Breast epithelium (tissue), 4 donors: ENCODE data around the gene ZSWIM2. TPM values are rescaled to one million over a fixed set of nuclear protein-coding genes. Genes with fewer than 3 reads are reported as not detected.
"Not testable (repeated sequence)": the region's sequence is repeated elsewhere in the genome, so short reads cannot be mapped to it uniquely, and the experiment has no call there.

Experiments
- DNase-seq, 2 donors: peaks; one replicate each; pipeline ENCODE4 v3.0.0-alpha.2; 2019; ENCODE audit warnings: low spot score in 2 of 2
- H3K27ac ChIP-seq, 2 donors: fragments of 200-600 bp; sonication (generic) in 1 of 2; one replicate each; pipeline ENCODE4 v1.5.1; 2016 to 2019; ENCODE audit warnings: mild to moderate bottlenecking in 1 of 2
- H3K27me3 ChIP-seq, 2 donors: fragments of 200-600 bp; sonication (generic) in 1 of 2; one replicate each; pipeline versions ENCODE4 v1.5.1 to v1.6.0; 2017 to 2019; ENCODE audit warnings: control low read depth in 1 of 2, mild to moderate bottlenecking in 1 of 2
- H3K36me3 ChIP-seq: fragments of 200-600 bp; one replicate; pipeline ENCODE4 v1.5.1; 2019
- H3K4me1 ChIP-seq, 2 donors: fragments of 200-600 bp; sonication (generic); one replicate each; pipeline ENCODE4 v1.5.1; 2016 to 2019; ENCODE audit warnings: control low read depth in 1 of 2
- H3K4me3 ChIP-seq, 3 donors: fragments of 200-600 bp; sonication (generic); 1 replicate in 2 of 3; 2 replicates in 1 of 3; pipeline ENCODE4 v1.5.1; 2016 to 2019; ENCODE audit warnings: mild to moderate bottlenecking in 3 of 3, moderate library complexity in 2 of 3
- H3K9me3 ChIP-seq, 2 donors: fragments of 200-600 bp; sonication (generic) in 1 of 2; one replicate each; pipeline ENCODE4 v1.5.1; 2016 to 2019; ENCODE audit warnings: control low read depth in 1 of 2
- POLR2A ChIP-seq: fragments of 450-650 bp; IDR thresholded peaks from one replicate; pipeline ENCODE4 v1.6.1; 2016; ENCODE audit warnings: antibody characterized with exemption, mild to moderate bottlenecking, moderate library complexity
- POLR2AphosphoS5 ChIP-seq, 3 donors: sonication (generic); formaldehyde crosslinking; IDR thresholded peaks; one replicate each; pipeline ENCODE4 v1.6.1; 2017; ENCODE audit warnings: antibody characterized with exemption in 3 of 3
- intact Hi-C: fragments of 100-400 bp; cut with DNase I; formaldehyde crosslinking; loops from one replicate; pipeline ENCODE4 v1.15.1; 2023; ENCODE audit warnings: low total_unique reads
- total RNA-seq, 3 donors: library from RNA; depleted of rRNA; stranded (reverse); fragments of >200 nt; gene quantifications; one replicate each; pipeline ENCODE4 v1.1.0, GENCODE V29; 2016
- TF ChIP-seq, protein P1 (sequence below), 3 donors: fragments of 450-650 bp; IDR thresholded peaks; one replicate each; pipeline ENCODE4 v1.5.1; 2016 to 2017; ENCODE audit warnings: antibody characterized with exemption in 3 of 3, mild to moderate bottlenecking in 3 of 3, moderate library complexity in 3 of 3

ZSWIM2 gene
- total RNA-seq, 3 donors from 2014 or later, result 0.32 TPM; not detected in 2

DNA sequence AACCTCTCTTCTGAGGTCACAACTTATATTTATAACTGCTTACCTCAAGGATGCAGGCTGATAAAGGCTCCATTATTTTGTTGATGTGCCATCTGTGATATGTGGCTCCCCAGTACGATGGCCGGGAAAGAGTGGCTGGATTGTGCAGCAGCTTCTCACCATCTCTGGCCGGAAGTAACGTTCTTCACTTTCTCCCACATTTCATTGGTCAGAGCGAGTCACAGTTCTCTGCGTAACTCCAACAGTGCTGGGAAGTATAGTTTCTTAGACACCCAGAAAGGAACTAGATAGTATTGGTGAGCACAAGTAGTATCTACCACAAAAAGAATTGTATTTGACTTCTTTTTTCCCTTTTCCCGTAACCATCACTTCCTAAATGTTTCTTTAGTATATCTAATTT lies 28.7 kb downstream of the ZSWIM2 start:
- Histone ChIP-seq H3K4me1 (no peaks in the 10 kb centered on the region), H3K9me3 (peaks cover 0 to 10% of the 10 kb centered on the region in 2 donors), H3K4me3 (no peak overlapping the region), H3K27ac (no peak overlapping the region), H3K36me3 (no peaks in the 10 kb centered on the region), H3K27me3 (no peaks in the 10 kb centered on the region)
- intact Hi-C loops, result no loop called here
- DNase-seq, result no peak
- TF ChIP-seq POLR2A, result no peak
- TF ChIP-seq, protein P1, sequence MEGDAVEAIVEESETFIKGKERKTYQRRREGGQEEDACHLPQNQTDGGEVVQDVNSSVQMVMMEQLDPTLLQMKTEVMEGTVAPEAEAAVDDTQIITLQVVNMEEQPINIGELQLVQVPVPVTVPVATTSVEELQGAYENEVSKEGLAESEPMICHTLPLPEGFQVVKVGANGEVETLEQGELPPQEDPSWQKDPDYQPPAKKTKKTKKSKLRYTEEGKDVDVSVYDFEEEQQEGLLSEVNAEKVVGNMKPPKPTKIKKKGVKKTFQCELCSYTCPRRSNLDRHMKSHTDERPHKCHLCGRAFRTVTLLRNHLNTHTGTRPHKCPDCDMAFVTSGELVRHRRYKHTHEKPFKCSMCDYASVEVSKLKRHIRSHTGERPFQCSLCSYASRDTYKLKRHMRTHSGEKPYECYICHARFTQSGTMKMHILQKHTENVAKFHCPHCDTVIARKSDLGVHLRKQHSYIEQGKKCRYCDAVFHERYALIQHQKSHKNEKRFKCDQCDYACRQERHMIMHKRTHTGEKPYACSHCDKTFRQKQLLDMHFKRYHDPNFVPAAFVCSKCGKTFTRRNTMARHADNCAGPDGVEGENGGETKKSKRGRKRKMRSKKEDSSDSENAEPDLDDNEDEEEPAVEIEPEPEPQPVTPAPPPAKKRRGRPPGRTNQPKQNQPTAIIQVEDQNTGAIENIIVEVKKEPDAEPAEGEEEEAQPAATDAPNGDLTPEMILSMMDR (IDR thresholded peaks at IDR 0.05), result no peak
- TF ChIP-seq POLR2AphosphoS5 (IDR thresholded peaks at IDR 0.05), result no peak

- H3K4me3 ChIP-seq, H3K36me3 ChIP-seq, H3K9me3 ChIP-seq, H3K27ac ChIP-seq, H3K27me3 ChIP-seq, intact Hi-C loops, H3K4me1 ChIP-seq, DNase-seq: not testable (repeated sequence)
Measured at GRCh38 chr2:186811760-186812159, 37.2 kb downstream of the ZSWIM2 start.

- intact Hi-C loops, result loop anchor here (5.0 kb wide), 1 partner anchor 454 kb away; no protein-coding TSS in a partner anchor
- H3K4me1 ChIP-seq, result no peaks in the 10 kb centered on the region
- TF ChIP-seq POLR2AphosphoS5 (IDR thresholded peaks at IDR 0.05), result no peak
- TF ChIP-seq, protein P1 (IDR thresholded peaks at IDR 0.05), result no peak
- no peak for TF ChIP-seq POLR2A
Measured at GRCh38 chr2:186806591-186806990, 42.4 kb downstream of the ZSWIM2 start.

GRCh38 chr2:186798604-186799003 lies 50.4 kb downstream of the ZSWIM2 start:
- DNase-seq, H3K9me3 ChIP-seq, H3K27ac ChIP-seq, H3K27me3 ChIP-seq, H3K36me3 ChIP-seq, H3K4me3 ChIP-seq, H3K4me1 ChIP-seq: not testable (repeated sequence)
- intact Hi-C loops, result loop anchor here (5.0 kb wide), 1 partner anchor 1109 kb away; no protein-coding TSS in a partner anchor

More at GRCh38 chr2:186806591-186806990, 42.4 kb downstream of the ZSWIM2 start:
- H3K27me3 ChIP-seq, result no peaks in the 10 kb centered on the region
- DNase-seq, result no peak
- no peak overlapping the region for H3K27ac ChIP-seq
- H3K4me3 ChIP-seq, result no peak overlapping the region
- peaks cover 0 to 5% of the 10 kb centered on the region in 2 donors for H3K9me3 ChIP-seq
- no peaks in the 10 kb centered on the region for H3K36me3 ChIP-seq

- intact Hi-C loops, result no loop called here
- Histone ChIP-seq H3K36me3 (no peaks in the 10 kb centered on the region), H3K4me3 (no peak overlapping the region), H3K27me3 (no peaks in the 10 kb centered on the region), H3K9me3 (peaks cover 0 to 22% of the 10 kb centered on the region in 2 donors), H3K27ac (no peak overlapping the region), H3K4me1 (no peaks in the 10 kb centered on the region)
- TF ChIP-seq, protein P1 (IDR thresholded peaks at IDR 0.05), result no peak
- TF ChIP-seq POLR2A (no peak), POLR2AphosphoS5 (IDR thresholded peaks at IDR 0.05) (no peak)
- DNase-seq, result no peak
Measured at GRCh38 chr2:186784930-186785329, 64.0 kb downstream of the ZSWIM2 start.

GRCh38 chr2:186783254-186783653 lies 65.7 kb downstream of the ZSWIM2 start:
- Histone ChIP-seq H3K36me3 (no peaks in the 10 kb centered on the region), H3K27ac (no peak overlapping the region), H3K9me3 (peaks cover 0 to 17% of the 10 kb centered on the region in 2 donors), H3K4me1 (no peaks in the 10 kb centered on the region), H3K4me3 (no peak overlapping the region), H3K27me3 (no peaks in the 10 kb centered on the region)
- TF ChIP-seq, protein P1 (IDR thresholded peaks at IDR 0.05), result no peak
- TF ChIP-seq POLR2AphosphoS5 (IDR thresholded peaks at IDR 0.05) (no peak), POLR2A (no peak)
- DNase-seq, result no peak
- intact Hi-C loops, result no loop called here
